GM12892 (cell line): ENCODE measurements around the gene MTRR.

Experiments
- DNase-seq: peaks from one replicate; pipeline ENCODE4 v3.0.0; 2011; ENCODE audit not compliant: insufficient read length
- FAIRE-seq: peaks from 2 replicates; lab custom pipeline; 2011; peaks lifted over from hg19 to GRCh38; lab: Jason Lieb, UNC
- POLR2A ChIP-seq: IDR thresholded peaks from 2 replicates; pipeline ENCODE4 v1.6.1; 2011; ENCODE audit warnings: low read depth, low read length, control low read depth
- POLR2AphosphoS5 ChIP-seq: IDR thresholded peaks from 2 replicates; pipeline ENCODE4 v1.6.1; 2011; ENCODE audit warnings: low read depth, low read length, control low read depth
- TAF1 ChIP-seq: IDR thresholded peaks from 2 replicates; pipeline ENCODE4 v1.6.1; 2011; ENCODE audit warnings: low read depth, mild to moderate bottlenecking, control low read depth, low read length, borderline replicate concordance

Gene MTRR

GRCh38 chr5:7866196-7866595 lies 2.8 kb upstream of the MTRR start:
- DNase-seq (no peak), FAIRE-seq (no peak)
- TF ChIP-seq POLR2AphosphoS5 (no peak), POLR2A (no peak), TAF1 (no peak)

- TF ChIP-seq POLR2AphosphoS5: no peak
- no peak for DNase-seq
- no peak for FAIRE-seq
These were observed 1.7 kb upstream of the MTRR start for GRCh38 chr5:7867260-7867659.

DNA sequence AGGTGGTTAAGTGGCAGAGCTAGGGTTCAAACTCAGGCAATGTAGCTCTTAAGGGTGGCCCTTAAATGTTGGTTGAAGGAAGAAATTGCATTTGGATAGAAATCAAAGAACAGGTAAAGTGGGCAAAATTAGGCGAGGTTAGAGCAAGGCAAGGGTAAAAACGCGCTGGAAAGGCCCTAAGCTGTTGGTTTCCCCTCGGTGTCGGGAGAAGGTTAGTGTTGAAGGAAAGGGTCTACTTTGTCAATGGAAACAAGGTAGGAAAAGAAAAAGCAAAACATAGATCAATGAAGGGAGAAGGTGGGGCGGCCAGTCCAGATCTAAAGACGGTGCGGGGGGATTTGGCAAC lies 548 bp upstream of the MTRR start:
- TF ChIP-seq TAF1 (no peak), POLR2AphosphoS5 (no peak), POLR2A (no peak)
- DNase-seq: no peak
- no peak for FAIRE-seq

DNA sequence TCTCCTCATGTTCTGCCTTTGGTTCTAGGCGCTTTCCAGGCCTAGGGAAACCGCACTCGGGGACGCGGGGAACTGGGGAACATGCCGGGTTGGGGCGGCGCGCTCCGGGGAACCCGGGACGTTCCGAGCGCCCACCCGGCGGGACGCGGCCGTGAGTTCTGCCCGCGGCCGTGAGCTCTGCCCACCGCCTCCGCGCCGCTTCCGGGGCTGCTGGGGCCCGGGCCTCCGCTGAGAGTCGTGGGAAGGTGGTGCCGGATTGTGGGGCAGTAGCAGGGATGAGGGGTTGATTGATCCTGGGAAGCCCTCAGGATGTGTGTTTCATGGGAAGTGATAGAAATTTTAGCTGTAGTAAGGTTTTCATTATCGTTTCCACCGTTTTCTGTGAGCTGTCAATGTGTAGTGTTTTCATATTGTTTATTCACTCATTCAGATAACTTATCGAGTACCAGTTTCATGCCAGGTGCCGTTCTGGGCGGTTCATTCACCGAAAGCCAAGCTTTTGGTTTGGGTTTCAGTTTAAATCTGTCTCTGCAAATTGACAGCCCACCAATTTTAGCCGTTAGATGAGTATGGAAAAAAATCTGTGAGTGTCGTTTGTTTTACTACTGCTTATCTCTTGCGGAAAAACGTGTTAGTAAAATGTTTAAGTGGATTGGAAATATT lies 657 bp downstream of the MTRR start:
- DNase-seq: no peak
- FAIRE-seq: peak; percentile 53
- TF ChIP-seq POLR2AphosphoS5 (no peak), TAF1 (no peak), POLR2A (no peak)

DNA sequence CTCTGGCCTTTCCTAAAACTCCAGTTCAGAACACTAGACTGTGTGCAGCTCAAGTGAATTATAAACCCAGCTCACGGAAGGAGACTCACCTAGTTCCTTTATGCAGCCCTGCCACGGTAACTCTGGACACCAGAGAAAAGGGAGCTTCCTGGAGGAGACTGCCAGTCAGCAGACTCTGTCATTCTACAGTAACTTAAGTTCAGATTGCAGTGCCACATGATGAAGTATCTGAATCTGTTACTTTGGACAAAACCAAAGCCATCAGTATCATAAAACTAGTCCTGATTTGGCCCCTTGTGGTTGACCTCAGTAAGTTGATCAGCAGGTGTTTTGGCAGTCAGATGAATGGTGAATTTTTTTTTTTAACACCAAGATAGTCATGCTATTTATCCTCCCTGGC lies 2.7 kb downstream of the MTRR start:
- TF ChIP-seq TAF1 (no peak), POLR2AphosphoS5 (no peak), POLR2A (no peak)
- DNase-seq: no peak
- no peak for FAIRE-seq

- FAIRE-seq (no peak), DNase-seq (no peak)
- no peak for TF ChIP-seq TAF1
- TF ChIP-seq POLR2AphosphoS5: no peak
- TF ChIP-seq POLR2A: no peak
These were observed 3.7 kb downstream of the MTRR start for GRCh38 chr5:7872517-7873130.

- no peak for TF ChIP-seq POLR2AphosphoS5
- TF ChIP-seq POLR2A: no peak
- no peak for TF ChIP-seq TAF1
- FAIRE-seq (no peak), DNase-seq (no peak)
These were observed 4.3 kb downstream of the MTRR start for GRCh38 chr5:7873216-7873615.

- TF ChIP-seq TAF1 (no peak), POLR2AphosphoS5 (no peak), POLR2A (no peak)
- FAIRE-seq (no peak), DNase-seq (no peak)
These were observed 5.7 kb downstream of the MTRR start for GRCh38 chr5:7874639-7875038.

GRCh38 chr5:7875151-7875550 lies 6.2 kb downstream of the MTRR start:
- FAIRE-seq: no peak

DNA sequence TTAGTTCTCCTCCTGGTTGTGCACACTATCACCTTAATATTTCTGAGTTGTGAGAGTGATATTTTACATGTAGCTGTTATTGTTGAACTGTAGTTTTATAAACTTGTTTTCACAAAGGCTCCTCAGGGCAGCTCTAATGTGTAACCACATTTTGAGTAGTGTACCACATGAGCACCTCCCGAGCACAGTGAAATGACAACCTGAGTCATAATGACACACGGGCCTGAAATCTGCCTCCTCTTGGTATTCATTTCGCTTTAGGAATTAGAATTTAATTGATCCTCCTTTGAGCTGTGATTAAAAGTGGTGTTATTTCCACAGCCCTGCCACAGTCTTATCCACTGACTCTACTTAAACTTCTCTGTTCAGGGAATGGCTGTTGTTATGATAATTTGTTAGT lies 7.9 kb downstream of the MTRR start:
- TF ChIP-seq POLR2AphosphoS5 (no peak), TAF1 (no peak), POLR2A (no peak)
- DNase-seq (no peak), FAIRE-seq (no peak)

More at GRCh38 chr5:7875151-7875550, 6.2 kb downstream of the MTRR start:
- TF ChIP-seq TAF1 (no peak), POLR2AphosphoS5 (no peak), POLR2A (no peak)
- DNase-seq: no peak

DNA sequence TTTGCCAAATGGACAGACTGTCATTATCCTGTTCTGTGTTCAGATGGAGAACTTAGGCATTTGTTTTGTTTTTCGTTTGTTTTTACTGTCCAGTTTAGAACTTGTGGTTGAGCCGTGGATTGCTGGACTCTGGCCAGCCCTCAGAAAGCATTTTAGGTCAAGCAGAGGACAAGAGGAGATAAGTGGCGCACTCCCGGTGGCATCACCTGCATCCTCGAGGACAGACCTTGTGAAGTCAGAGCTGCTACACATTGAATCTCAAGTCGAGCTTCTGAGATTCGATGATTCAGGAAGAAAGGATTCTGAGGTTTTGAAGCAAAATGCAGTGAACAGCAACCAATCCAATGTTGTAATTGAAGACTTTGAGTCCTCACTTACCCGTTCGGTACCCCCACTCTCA lies 8.9 kb downstream of the MTRR start:
- FAIRE-seq: no peak
- TF ChIP-seq POLR2A (no peak), POLR2AphosphoS5 (no peak), TAF1 (no peak)
- DNase-seq: no peak

DNA sequence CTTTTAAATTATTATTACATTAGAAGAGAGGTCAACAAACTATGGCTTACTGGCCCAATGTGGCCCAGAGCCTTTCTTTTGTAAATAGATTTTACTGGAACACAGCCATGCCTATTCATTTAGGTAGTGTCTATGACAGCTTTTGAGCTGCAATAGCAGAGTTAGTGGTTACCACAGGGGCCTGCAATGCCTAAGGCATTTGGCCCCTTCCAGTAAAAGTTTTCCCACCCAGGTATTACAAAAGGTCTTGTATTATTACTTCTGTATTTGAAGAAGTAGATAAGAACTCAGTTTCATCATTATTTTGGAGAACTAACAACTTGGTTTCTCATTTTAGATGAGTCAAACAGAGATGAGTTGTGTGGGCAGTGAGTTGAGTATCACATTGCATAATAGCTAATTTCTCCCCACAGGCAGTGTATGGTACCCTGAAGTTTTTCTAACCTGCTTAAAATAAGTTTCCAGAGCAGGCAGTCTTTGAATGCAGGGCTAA lies 9.5 kb downstream of the MTRR start:
- FAIRE-seq: no peak

More for the DNA sequence above, 9.5 kb downstream of the MTRR start:
- TF ChIP-seq POLR2AphosphoS5: no peak
- TF ChIP-seq TAF1: no peak
- no peak for TF ChIP-seq POLR2A
- no peak for DNase-seq
